GM19324 (cell line): ENCODE results near the gene ERICH6.

ENCODE experiments used
- ATAC-seq: cut with Tn5 transposase; IDR thresholded peaks from one replicate; pipeline ENCODE4 v1.9.1; 2021; ENCODE audit warnings: mild to moderate bottlenecking, moderate library complexity; ENCODE audit not compliant: unreplicated experiment, low FRiP score

The ERICH6 gene

GRCh38 chr3:150703756-150704344, at the start of gene ERICH6:
TSS of gene ERICH6 (minus strand) at chr3:150703920. CDS start at chr3:150703898, 22 bp downstream.
- ATAC-seq, result peak; percentile 100

GRCh38 chr3:150751781-150752263, 48.1 kb upstream of the ERICH6 start:
- no peak for ATAC-seq

DNA sequence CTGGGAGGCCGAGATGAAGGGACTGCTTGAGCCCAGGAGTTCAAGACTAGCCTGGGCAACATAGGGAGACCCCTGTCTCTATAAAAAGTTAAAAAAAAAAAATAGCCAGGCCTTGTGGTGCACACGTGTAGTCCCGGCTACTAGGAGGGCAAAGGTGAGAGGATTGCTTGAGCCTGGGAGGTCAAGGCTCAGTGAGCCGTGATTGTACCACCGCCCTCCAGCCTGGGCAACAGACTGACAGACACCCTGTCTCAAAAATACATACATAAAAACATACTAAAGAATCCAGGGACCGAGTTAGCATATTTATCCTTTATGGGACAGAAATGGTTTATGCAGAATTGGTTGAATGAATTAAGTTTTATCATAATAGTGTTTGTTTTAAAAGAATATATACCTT, 45.5 kb upstream of the ERICH6 start:
- no peak for ATAC-seq

GRCh38 chr3:150748684-150749047, 44.9 kb upstream of the ERICH6 start:
- no peak for ATAC-seq

- ATAC-seq, result no peak
Observed at GRCh38 chr3:150747886-150748683, 44.4 kb upstream of the ERICH6 start.

GRCh38 chr3:150746791-150747590, 43.3 kb upstream of the ERICH6 start:
- ATAC-seq, result no peak

- ATAC-seq, result no peak
Observed at GRCh38 chr3:150745832-150746231, 42.1 kb upstream of the ERICH6 start.

- ATAC-seq, result no peak
Observed at GRCh38 chr3:150744919-150745211, 41.1 kb upstream of the ERICH6 start.

- ATAC-seq, result no peak
Observed at GRCh38 chr3:150744041-150744918, 40.6 kb upstream of the ERICH6 start.

DNA sequence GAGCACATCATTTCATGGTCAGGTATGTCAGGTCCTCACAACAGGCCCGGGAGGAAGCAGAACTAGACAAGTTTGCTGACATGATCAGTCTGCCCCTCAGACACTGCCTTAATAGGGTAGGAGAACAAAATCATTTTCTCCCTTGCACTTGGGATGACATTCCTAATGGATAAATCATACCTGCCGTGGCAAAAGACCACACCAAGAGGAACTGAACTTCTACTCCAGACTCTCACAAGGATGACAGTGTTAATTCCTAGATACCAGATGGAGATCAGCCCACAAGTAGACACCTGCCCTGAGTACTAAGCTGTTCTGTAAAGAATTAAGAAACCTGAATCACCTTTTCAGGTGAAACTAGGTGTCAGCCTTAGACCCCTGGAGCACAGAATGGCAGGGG, 39.8 kb upstream of the ERICH6 start:
- ATAC-seq, result no peak

DNA sequence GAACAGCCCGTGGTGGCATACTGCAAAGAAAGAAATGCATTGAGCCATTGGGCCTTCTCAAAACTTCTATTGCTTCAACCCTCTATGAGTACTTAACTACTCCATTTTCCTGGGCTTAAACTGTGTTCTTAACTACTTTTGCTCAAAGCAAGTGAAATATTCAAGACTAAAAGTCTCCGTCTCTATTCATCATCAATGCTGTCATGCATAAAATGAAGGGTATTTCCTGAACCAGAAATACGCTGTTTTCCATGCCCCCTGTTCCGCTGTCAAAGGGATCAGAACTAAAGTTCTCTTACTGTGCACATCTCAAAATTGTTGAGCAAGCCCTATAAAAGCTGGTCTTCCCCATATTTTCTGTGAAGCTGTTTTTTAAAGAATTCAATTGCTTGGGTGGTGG, 39.0 kb upstream of the ERICH6 start:
- no peak for ATAC-seq

DNA sequence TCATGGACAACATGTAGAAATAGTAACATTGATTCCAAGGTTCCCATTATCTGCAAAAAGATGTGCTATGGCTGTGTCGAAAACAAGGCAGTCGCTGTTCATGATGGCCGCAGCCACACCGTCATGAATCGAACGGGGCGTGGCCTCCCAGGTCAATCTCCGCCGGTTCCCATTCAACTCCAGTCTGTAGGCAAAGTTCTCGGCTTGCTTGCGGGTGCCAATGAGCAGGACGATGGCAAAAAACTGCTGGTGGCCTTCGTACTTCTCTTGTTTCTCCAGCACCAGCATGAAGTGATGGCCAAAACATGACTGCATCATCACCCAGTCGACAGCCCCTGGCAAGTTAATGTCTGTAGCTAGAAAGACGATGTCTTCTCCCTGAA, 38.4 kb upstream of the ERICH6 start:
- no peak for ATAC-seq

DNA sequence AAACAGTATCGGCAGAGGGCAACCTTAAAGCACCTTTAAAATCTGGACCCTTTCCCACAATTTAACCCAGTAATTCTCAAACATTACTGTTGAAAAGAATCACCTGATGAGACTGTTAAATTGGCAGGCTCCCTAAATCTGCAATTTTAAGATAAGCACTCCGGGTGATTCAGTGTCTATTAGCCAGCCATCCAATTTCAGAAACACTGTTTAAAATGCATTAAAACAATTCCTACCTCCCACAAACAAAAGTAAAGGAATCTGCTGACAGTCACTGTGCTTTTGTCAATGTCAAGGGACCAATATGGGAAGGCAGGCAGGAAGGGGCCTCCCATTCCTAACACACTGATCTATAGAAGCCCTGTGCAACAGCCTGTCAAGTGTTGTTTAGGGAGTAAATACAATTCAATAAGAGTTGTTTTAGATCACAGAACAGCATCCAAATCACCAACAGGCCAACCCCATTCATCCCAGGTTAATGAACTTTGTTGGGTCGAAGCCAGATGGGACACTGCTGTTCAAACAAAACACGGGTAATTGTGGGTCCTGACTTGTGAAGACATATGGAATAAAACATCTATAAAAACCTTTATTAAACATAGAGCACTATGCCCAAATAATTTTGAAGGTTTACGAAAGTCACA, 37.9 kb upstream of the ERICH6 start:
- ATAC-seq, result no peak

GRCh38 chr3:150740733-150741496, 37.2 kb upstream of the ERICH6 start:
- ATAC-seq, result no peak

GRCh38 chr3:150739877-150740645, 36.3 kb upstream of the ERICH6 start:
- peak; percentile 30 for ATAC-seq

- ATAC-seq, result peak; percentile 29
Observed at GRCh38 chr3:150739200-150739863, 35.6 kb upstream of the ERICH6 start.

DNA sequence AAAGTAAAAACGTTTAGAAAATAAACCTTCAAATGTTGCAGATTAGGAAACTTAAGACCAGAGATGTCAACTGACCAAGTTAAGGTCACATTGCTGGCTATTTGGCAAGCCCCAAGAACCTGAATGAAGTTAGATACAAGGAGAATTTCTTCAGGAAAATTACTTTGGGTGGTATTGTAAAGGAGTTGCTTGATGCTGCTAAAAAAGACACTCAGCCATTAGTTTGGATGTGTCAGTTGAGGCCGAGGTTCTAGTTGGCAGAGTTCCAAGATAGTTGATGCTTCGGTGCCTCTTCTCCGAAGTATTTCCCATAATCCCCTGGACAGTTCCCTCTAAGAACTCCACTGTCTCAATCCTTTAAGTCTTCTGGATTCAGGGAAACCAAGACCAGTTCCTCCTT, 35.0 kb upstream of the ERICH6 start:
- ATAC-seq, result no peak
